ENCODE data around the gene DUSP6.
A peak's percentile ranks its signal among the peaks of the same experiment; 100 is the strongest.

The DUSP6 gene

DNA sequence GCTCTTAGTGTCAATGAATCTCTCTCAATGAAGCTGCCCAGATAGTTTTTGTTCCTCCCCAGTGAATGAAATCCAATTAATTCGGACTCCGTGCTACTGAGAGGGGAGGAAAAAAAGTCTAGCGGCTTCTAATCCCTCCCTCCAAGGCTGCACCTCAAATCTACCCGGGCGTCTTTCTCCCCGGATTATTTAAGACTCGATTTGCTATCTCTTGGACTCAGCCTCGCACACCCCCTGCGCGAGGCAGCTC, 134 bp downstream of the DUSP6 start:
- TF ChIP-seq, protein P1, sequence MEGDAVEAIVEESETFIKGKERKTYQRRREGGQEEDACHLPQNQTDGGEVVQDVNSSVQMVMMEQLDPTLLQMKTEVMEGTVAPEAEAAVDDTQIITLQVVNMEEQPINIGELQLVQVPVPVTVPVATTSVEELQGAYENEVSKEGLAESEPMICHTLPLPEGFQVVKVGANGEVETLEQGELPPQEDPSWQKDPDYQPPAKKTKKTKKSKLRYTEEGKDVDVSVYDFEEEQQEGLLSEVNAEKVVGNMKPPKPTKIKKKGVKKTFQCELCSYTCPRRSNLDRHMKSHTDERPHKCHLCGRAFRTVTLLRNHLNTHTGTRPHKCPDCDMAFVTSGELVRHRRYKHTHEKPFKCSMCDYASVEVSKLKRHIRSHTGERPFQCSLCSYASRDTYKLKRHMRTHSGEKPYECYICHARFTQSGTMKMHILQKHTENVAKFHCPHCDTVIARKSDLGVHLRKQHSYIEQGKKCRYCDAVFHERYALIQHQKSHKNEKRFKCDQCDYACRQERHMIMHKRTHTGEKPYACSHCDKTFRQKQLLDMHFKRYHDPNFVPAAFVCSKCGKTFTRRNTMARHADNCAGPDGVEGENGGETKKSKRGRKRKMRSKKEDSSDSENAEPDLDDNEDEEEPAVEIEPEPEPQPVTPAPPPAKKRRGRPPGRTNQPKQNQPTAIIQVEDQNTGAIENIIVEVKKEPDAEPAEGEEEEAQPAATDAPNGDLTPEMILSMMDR (IDR thresholded peaks at IDR 0.05): no peak
- no peak for DNase-seq (ENCODE audit: low spot score)
- peak overlapping the region; percentile 97 for H3K4me3 ChIP-seq
- peak overlapping the region; percentile 97 to 100 for H3K27ac ChIP-seq

DNA sequence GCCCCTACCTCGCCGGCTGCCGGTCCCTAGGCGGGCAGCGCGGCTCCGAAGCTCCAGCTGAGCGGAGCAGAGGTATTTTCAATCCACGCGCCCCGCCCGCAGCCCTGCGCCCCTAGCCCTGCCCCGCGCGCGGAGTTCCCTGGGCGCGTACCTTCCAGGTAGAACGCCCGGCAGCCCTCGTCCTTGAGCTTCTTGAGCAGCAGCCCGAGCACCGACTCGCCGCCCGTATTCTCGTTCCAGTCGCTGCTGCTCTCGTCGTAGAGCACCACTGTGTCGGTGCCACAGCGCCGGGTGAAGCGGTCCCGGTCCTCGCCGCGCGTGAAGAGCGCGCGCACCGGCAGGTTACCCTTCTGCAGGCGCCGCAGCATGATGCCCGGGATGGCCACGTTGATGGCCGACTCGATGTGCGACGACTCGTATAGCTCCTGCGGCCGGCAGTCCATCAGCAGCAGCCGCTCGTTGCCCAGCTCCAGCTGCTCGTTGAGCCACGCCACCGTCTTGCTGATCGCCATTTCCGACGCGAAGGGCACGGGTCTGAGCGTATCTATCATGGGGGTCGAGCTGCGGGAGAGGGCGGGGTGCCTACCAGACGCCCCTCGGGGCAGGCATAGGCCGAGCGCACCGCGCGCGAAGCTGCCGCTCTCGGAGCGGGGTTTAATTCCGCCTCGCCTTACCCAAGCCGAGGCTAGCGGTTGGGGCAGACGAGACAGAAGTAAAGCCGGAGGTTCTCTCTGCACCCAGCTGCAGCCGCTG, 636 bp downstream of the DUSP6 start:
- TF ChIP-seq, protein P1 (IDR thresholded peaks at IDR 0.05): no peak
- H3K4me3 ChIP-seq: peak overlapping the region; percentile 97
- H3K27ac ChIP-seq: peak overlapping the region; percentile 97 to 100
- DNase-seq (ENCODE audit: low spot score): peak; percentile 82

DNA sequence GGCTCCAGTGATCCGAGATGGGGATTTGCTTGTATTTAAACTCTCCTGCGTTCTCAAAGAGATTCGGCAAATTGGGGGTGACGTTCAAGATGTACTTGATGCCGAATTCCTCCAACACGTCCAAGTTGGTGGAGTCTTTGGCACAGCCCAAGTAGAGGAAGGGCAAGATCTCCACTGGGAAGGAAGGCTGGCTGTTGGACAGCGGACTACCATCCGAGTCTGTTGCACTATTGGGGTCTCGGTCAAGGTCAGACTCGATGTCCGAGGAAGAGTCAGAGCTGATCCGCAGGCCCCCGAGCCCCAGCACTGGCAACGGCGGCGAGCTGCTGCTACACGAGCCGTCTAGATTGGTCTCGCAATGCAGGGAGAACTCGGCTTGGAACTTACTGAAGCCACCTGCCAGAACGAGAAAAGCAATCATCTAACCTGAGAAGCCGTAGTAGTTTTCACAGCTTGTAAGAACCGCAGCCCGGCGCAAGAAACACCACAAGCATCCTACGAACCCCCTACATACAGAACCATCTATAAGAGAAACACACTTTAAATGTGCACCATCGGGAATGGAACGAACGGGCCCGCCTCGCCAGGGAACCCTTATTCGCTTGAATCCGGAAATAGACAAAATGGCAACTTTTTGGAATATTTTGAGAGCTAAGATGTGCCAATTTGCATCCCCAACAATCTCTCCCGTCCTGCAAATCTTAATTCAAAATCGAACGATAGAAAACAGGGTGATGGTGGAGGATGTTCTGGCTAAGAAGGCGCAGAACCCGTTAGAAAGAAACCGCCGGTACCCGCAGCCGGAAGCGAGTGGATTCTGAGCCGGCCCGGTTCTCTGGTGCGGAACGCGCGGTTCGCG, 1.4 kb downstream of the DUSP6 start:
- Histone ChIP-seq H3K4me3 (peak overlapping the region; percentile 97), H3K27ac (peak overlapping the region; percentile 97 to 100)
- peak; percentile 75 for DNase-seq (ENCODE audit: low spot score)
- TF ChIP-seq, protein P1 (IDR thresholded peaks at IDR 0.05): no peak

DNA sequence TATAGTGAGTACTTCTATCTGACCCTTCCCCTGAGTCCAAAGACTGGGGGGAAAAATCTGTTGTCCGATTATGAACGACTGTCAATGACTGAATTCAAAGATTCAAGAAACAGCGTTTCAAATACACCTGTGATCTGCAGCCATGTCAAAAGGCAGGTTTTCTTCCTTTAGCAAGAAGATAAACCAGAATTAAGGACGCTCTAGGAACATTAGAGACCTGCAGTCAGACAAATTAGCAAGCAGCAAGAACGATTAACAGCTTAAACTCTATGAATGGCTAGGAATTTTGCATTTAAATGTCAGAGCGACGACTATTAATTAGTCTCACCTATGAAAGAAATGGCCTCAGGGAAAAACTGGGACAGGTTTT, 2.1 kb downstream of the DUSP6 start:
- TF ChIP-seq, protein P1 (IDR thresholded peaks at IDR 0.05): no peak
- H3K4me3 ChIP-seq: peak overlapping the region; percentile 97
- H3K27ac ChIP-seq: peak overlapping the region; percentile 97 to 100
- DNase-seq (ENCODE audit: low spot score): no peak

- H3K4me3 ChIP-seq: peak overlapping the region; percentile 97
- TF ChIP-seq, protein P1 (IDR thresholded peaks at IDR 0.05): no peak
- no peak for DNase-seq (ENCODE audit: low spot score)
- H3K27ac ChIP-seq: peak overlapping the region in 1 of 2 donors; percentile 100
Observed at GRCh38 chr12:89349814-89350213, 2.5 kb downstream of the DUSP6 start.

DNA sequence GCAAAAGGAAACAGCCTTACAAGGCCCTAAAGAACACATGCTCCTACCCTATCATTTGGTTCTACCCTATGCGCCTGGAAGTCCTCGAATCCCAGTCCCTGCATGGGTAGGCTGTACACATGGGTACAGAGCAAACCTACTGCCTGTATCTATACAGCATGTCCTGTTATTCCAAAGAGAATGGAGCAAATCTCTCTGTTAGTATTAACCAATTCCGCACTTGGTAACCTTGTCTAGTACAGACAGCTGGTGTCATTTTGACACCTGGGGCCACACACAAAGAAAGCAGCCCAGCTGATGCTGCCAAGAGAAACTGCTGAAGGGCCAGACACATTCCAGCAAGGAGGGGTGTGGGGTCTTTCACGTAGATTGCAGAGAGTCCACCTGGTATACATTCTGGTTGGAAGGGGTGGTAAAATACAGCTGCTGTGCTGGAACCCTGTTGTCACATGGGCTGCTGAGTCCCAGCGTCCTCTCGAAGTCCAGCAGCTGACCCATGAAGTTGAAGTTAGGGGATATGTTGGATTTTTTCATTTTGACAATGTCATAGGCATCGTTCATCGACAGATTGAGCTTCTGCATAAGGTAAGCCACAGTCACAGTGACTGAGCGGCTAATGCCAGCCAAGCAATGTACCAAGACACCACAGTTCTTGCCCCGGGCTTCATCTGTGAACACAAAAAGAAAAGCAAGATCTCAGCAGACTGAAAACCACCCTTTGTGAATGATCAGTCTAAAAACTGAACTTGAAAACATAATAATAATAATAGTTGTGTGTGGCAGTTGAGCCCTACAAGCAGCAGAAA, 3.2 kb downstream of the DUSP6 start:
- H3K27ac ChIP-seq: peak overlapping the region in 1 of 2 donors; percentile 100

More for the DNA sequence above, 3.2 kb downstream of the DUSP6 start:
- TF ChIP-seq, protein P1 (IDR thresholded peaks at IDR 0.05): no peak
- peak overlapping the region; percentile 97 for H3K4me3 ChIP-seq
- DNase-seq (ENCODE audit: low spot score): no peak
